Progenitor cell of endocrine pancreas (in vitro differentiated cells): Measurements from ENCODE around the gene CHKB. TPM values are rescaled to one million over a fixed set of nuclear protein-coding genes. Genes with fewer than 3 reads are reported as not detected.
"Not testable (repeated sequence)": the region's sequence is repeated elsewhere in the genome, so short reads cannot be mapped to it uniquely, and the experiment has no call there.

Experiments
- DNase-seq: peaks from one replicate; pipeline ENCODE4 v3.0.0; 2021; ENCODE audit warnings: low spot score; ENCODE audit not compliant: unreplicated experiment
- H3K27ac Mint-ChIP-seq: 2 replicates; pipeline ENCODE4 v1.8.0; 2021; ENCODE audit warnings: mild to moderate bottlenecking, moderate library complexity, mixed read lengths
- H3K27me3 Mint-ChIP-seq: 2 replicates; pipeline ENCODE4 v1.8.0; 2021; ENCODE audit warnings: mixed read lengths
- H3K36me3 Mint-ChIP-seq: 2 replicates; pipeline ENCODE4 v1.8.0; 2022; ENCODE audit warnings: mixed read lengths; ENCODE audit not compliant: insufficient read depth
- H3K4me1 Mint-ChIP-seq: 2 replicates; pipeline ENCODE4 v1.8.0; 2021; ENCODE audit warnings: low read depth, mixed read lengths
- H3K4me3 Mint-ChIP-seq: 2 replicates; pipeline ENCODE4 v1.8.0; 2021; ENCODE audit warnings: low read depth, mild to moderate bottlenecking, moderate library complexity, mixed read lengths
- H3K9me3 Mint-ChIP-seq: 2 replicates; pipeline ENCODE4 v1.8.0; 2021; ENCODE audit warnings: low read depth, mixed read lengths
- total RNA-seq: library from RNA; stranded (reverse); gene quantifications from 2 replicates; pipeline ENCODE4 v1.2.1, GENCODE V29; 2021
- TF ChIP-seq, protein P1 (sequence below): fragments of 200-600 bp; sonication (generic); IDR thresholded peaks from one replicate; pipeline ENCODE4 v1.5.0; 2021; ENCODE audit warnings: antibody characterized with exemption, mild to moderate bottlenecking; ENCODE audit not compliant: unreplicated experiment

CHKB gene
- total RNA-seq, 1 donor from 2014 or later: 132 TPM

DNA sequence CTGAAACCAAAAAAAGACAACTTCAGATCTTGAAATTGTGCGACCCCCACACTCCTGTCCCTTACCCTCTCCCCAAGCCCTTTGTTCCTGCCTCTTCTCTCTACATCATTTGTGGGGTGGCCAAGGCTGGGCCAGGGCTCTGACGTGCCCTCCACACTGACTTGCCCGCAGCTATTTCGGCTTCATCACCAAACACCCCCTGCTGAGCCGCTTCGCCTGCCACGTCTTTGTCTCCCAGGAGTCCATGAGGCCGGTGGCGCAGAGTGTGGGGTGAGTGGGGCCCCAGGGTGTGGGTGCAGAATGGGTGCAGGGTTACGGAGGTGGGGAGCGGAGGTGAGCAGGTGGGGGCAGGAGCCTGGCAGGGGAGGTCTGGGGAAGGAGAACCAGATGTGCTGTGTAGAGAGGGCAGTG is 27.4 kb upstream of the CHKB start:
- H3K27ac Mint-ChIP-seq: no peak overlapping the region
- H3K27me3 Mint-ChIP-seq: peaks cover 62% of the 10 kb centered on the region

DNA sequence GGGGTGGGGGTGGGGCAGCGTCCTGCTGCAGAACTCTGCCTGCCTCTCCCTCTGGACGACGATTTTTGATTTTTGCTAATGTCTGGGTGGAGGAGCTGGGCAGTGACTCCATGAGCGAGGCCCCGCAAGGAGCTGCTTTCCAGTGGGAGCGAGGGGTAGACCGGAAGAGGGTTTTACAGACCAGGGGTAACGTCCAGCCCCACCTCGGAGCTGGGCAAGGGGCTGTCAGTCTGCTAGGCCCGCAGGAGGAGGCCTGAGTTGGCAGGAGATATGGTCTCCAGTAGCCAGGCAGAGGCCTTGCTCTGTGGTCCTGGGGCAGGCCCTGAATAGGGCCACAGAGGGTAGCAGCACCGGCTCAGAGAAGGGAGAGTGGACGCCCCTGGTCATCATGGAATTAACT is 26.9 kb upstream of the CHKB start:
- TF ChIP-seq, protein P1, sequence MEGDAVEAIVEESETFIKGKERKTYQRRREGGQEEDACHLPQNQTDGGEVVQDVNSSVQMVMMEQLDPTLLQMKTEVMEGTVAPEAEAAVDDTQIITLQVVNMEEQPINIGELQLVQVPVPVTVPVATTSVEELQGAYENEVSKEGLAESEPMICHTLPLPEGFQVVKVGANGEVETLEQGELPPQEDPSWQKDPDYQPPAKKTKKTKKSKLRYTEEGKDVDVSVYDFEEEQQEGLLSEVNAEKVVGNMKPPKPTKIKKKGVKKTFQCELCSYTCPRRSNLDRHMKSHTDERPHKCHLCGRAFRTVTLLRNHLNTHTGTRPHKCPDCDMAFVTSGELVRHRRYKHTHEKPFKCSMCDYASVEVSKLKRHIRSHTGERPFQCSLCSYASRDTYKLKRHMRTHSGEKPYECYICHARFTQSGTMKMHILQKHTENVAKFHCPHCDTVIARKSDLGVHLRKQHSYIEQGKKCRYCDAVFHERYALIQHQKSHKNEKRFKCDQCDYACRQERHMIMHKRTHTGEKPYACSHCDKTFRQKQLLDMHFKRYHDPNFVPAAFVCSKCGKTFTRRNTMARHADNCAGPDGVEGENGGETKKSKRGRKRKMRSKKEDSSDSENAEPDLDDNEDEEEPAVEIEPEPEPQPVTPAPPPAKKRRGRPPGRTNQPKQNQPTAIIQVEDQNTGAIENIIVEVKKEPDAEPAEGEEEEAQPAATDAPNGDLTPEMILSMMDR: no peak
- H3K27me3 Mint-ChIP-seq: peaks cover 62% of the 10 kb centered on the region
- H3K4me1 Mint-ChIP-seq: no peaks in the 10 kb centered on the region
- no peaks in the 10 kb centered on the region for H3K9me3 Mint-ChIP-seq
- no peaks in the 10 kb centered on the region for H3K36me3 Mint-ChIP-seq
- no peak for DNase-seq
- H3K4me3 Mint-ChIP-seq: no peak overlapping the region
- no peak overlapping the region for H3K27ac Mint-ChIP-seq

More for the DNA sequence above, 27.4 kb upstream of the CHKB start:
- TF ChIP-seq, protein P1: no peak
- no peaks in the 10 kb centered on the region for H3K9me3 Mint-ChIP-seq
- H3K4me3 Mint-ChIP-seq: no peak overlapping the region
- DNase-seq: no peak
- H3K4me1 Mint-ChIP-seq: no peaks in the 10 kb centered on the region
- H3K36me3 Mint-ChIP-seq: no peaks in the 10 kb centered on the region

DNA sequence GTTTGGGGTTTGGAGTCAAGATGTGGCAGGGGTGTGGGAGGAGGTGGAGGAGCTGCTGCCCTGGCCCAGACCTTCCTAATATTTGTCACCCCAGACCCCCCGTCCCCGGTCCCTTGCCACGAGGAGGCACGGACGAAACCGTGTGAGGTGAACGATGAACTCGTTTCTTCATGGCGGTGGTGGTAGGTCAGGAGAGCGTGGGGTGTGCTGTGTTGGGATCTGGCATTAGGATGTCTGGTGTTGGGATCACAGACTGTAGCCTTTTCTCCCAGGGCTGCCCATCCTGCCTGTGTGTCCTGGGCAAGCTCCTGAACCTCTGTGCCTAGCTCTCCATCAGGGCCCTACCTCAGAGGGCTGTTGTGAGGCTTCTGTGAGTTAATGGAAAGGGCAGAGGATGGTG is 26.3 kb upstream of the CHKB start:
- H3K4me1 Mint-ChIP-seq: no peaks in the 10 kb centered on the region
- no peaks in the 10 kb centered on the region for H3K9me3 Mint-ChIP-seq
- H3K27ac Mint-ChIP-seq: no peak overlapping the region
- no peaks in the 10 kb centered on the region for H3K36me3 Mint-ChIP-seq
- TF ChIP-seq, protein P1: no peak
- no peak for DNase-seq
- no peak overlapping the region for H3K4me3 Mint-ChIP-seq
- peaks cover 59% of the 10 kb centered on the region for H3K27me3 Mint-ChIP-seq

DNA sequence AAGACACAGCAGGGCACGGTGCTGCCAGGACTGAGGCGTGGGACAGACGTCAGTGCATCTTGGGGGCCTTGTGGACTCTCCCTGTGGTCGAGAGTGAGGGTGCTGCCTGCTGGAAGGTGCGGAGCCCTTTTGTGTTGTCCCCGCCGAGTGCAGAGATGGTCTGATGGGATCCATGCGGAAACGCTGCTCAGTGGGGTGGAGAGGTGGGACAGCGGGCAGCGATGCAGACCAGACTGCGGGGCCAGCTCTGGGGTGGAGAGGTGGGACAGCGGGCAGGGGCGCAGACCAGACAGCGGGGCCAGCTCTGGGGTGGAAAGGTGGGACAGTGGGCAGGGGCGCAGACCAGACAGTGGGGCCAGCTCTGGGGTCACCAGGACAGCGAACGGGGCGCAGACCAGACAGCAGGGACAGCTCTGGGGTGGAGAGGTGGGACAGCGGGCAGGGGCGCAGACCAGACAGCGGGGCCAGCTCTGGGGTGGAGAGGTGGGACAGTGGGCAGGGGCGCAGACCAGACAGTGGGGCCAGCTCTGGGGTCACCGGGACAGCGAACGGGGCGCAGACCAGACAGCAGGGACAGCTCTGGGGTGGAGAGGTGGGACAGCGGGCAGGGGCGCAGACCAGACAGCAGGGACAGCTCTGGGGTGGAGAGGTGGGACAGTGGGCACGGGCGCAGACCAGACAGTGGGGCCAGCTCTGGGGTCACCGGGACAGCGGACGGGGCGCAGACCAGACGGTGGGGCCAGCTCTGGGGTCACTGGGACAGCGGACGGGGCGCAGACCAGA is 25.6 kb upstream of the CHKB start:
- H3K27me3 Mint-ChIP-seq: peaks cover 52% of the 10 kb centered on the region
- not testable (repeated sequence) for H3K36me3 Mint-ChIP-seq, H3K4me1 Mint-ChIP-seq

DNA sequence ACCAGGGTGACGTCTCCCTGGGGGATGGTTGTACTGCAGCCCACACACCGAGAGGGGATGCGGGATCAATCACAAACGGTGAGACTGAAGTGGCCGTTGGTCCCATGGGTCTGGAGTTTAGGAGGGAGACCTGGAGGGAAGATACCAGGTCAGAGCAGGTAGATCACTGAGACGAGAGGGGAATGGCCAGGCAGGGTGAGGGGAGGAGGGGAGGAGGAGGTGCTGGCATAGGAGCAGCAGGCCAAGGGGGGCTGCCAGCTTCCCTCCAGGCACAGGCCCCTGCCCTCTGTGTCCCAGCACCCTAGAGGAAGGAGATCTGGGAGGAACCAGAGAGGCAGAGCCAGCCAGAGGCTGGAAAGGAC is 25.0 kb upstream of the CHKB start:
- Mint-ChIP-seq H3K27ac (no peak overlapping the region), H3K4me3 (no peak overlapping the region)

More for the DNA sequence above, 25.6 kb upstream of the CHKB start:
- H3K4me3 Mint-ChIP-seq, H3K27ac Mint-ChIP-seq, DNase-seq, H3K9me3 Mint-ChIP-seq: not testable (repeated sequence)

More for the DNA sequence above, 25.0 kb upstream of the CHKB start:
- peaks cover 53% of the 10 kb centered on the region for H3K27me3 Mint-ChIP-seq
- H3K36me3 Mint-ChIP-seq: no peaks in the 10 kb centered on the region
- DNase-seq: no peak
- no peaks in the 10 kb centered on the region for H3K9me3 Mint-ChIP-seq
- no peaks in the 10 kb centered on the region for H3K4me1 Mint-ChIP-seq
- TF ChIP-seq, protein P1: no peak
